Stimulated activated naive B cell treated with anti-CD40 and anti-IgM and Interleukin-4, amounts not matched to agents 10 μg/mL and 1 μg/mL and 100 μg/mL, for 72 hours (primary cell): ENCODE data around the gene CRY2.

ENCODE experiments used
- ATAC-seq, 2 donors: fragments of 150-1000 bp; cut with Tn5 transposase; replicated peaks; 2 replicates each; pipeline ENCODE4 v1.10.0; 2021; ENCODE audit warnings: moderate library complexity in 1 of 2
- DNase-seq: peaks from one replicate; pipeline ENCODE4 v3.0.0; 2021
- H3K27ac Mint-ChIP-seq: one replicate; pipeline ENCODE4 v1.8.0; 2022; ENCODE audit warnings: mild to moderate bottlenecking, mixed read lengths
- H3K27me3 Mint-ChIP-seq, 2 donors: one replicate each; pipeline ENCODE4 v1.8.0; 2022; ENCODE audit warnings: mixed read lengths in 2 of 2
- H3K36me3 Mint-ChIP-seq, 2 donors: one replicate each; pipeline ENCODE4 v1.8.0; 2022; ENCODE audit warnings: mixed read lengths in 2 of 2, mild to moderate bottlenecking in 1 of 2
- H3K4me1 Mint-ChIP-seq, 2 donors: one replicate each; pipeline ENCODE4 v1.8.0; 2022; ENCODE audit warnings: mixed read lengths in 2 of 2, mild to moderate bottlenecking in 1 of 2
- H3K4me3 Mint-ChIP-seq, 2 donors: one replicate each; pipeline ENCODE4 v1.8.0; 2022; ENCODE audit warnings: mild to moderate bottlenecking in 2 of 2, mixed read lengths in 2 of 2, moderate library complexity in 1 of 2
- H3K9me3 Mint-ChIP-seq, 2 donors: one replicate each; pipeline ENCODE4 v1.8.0; 2022; ENCODE audit warnings: mixed read lengths in 2 of 2, mild to moderate bottlenecking in 1 of 2

The CRY2 gene

DNA sequence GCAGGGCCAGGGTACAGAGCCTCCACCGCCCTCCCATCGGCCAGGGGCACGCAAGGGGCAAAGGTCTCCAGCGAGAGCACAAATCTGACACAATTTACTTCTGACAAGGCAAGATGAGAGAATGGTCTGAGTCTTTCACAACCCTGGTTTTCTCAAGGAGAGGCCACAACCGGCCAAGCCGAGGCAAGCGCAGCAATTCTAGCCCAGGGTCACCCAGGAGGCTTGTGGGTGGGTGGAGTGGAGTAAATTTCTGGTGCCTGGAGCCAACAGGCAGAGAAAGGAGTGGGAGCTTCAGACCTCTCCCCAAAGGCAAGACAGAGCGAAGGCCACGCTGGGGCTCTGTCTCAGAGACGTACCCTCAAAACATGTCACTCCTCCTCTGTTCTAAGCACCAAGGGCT is 84.5 kb downstream of the CRY2 start:
- no peaks in the 10 kb centered on the region for H3K9me3 Mint-ChIP-seq
- H3K4me1 Mint-ChIP-seq: peaks cover 78 to 86% of the 10 kb centered on the region in 2 donors
- H3K27ac Mint-ChIP-seq: peak overlapping the region; percentile 96
- no peaks in the 10 kb centered on the region for H3K27me3 Mint-ChIP-seq
- peak overlapping the region; percentile 93 to 96 for H3K4me3 Mint-ChIP-seq
- ATAC-seq (no peak), DNase-seq (no peak)
- H3K36me3 Mint-ChIP-seq: peaks cover 43 to 61% of the 10 kb centered on the region in 2 donors

DNA sequence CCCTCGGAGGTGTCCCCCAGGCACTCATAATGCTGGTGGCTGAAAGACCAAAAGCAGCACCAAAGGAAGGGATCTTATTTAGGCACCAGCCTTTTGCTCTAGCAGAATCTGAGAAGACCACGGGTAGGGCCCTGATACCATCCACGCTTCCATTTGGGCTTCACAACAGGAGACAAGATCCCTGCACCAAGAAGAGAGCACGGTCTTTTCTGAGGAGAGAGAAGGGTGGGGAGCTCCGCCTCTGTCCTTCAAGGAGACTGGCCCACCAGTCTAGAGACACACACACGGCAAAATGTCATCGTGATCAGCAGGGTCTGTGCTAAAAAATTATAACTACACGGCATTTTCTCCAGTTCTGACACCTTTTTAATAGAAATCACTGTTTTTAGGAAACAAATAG is 84.9 kb downstream of the CRY2 start:
- Mint-ChIP-seq H3K9me3 (no peaks in the 10 kb centered on the region), H3K4me1 (peaks cover 76 to 84% of the 10 kb centered on the region in 2 donors), H3K27ac (peak overlapping the region; percentile 96), H3K36me3 (peaks cover 45 to 60% of the 10 kb centered on the region in 2 donors), H3K27me3 (no peaks in the 10 kb centered on the region), H3K4me3 (peak overlapping the region; percentile 93 to 96)
- ATAC-seq (no peak), DNase-seq (no peak)
